GM12878 (cell line): ENCODE results near the gene CYP4V2. TPM values are rescaled to one million over a fixed set of nuclear protein-coding genes. Genes with fewer than 3 reads are reported as not detected.

Experiments used
- ATAC-seq: fragments of 200-7000 bp; cut with Tn5 transposase; 3 replicates; pipeline ENCODE4 v1.9.1; 2020; ENCODE audit warnings: mild to moderate bottlenecking, moderate library complexity
- BruUV-seq: library from RNA; stranded (reverse); fragments of 400-500 nt; replicated peaks from 2 replicates; lab custom pipeline; 2021; lab: Mats Ljungman, UMichigan
- CTCF ChIA-PET: fragments of 300-600 bp; sonication (Branson Sonifier 250); formaldehyde crosslinking; extraction: SDS; loops from one replicate; lab custom pipeline; 2021; ENCODE audit warnings: inconsistent platforms; lab: Yijun Ruan, JAX
- POLR2A ChIA-PET: fragments of 350-600 bp; formaldehyde crosslinking; extraction: SDS; loops from one replicate; lab custom pipeline; 2021; ENCODE audit warnings: inconsistent platforms; lab: Charles Lee
- RAD21 ChIA-PET: fragments of 300-600 bp; sonication (Branson Sonifier 250); formaldehyde crosslinking; loops from one replicate; lab custom pipeline; 2023; ENCODE audit warnings: antibody characterized with exemption; ENCODE audit not compliant: unreplicated experiment; lab: Charles Lee
- SMC1A ChIA-PET: fragments of 300-600 bp; sonication (Branson Sonifier 250); formaldehyde crosslinking; loops from one replicate; lab custom pipeline; 2023; ENCODE audit not compliant: unreplicated experiment, uncharacterized antibody; lab: Charles Lee
- DNase-seq: peaks from one replicate; pipeline ENCODE4 v3.0.0-alpha.2; 2011; ENCODE audit warnings: low read depth, low spot score
- FAIRE-seq: peaks from 3 replicates; lab custom pipeline; 2011; peaks lifted over from hg19 to GRCh38; lab: Jason Lieb, UNC
- H2AFZ ChIP-seq: 2 replicates; pipeline ENCODE4 v1.6.0; 2011; ENCODE audit warnings: low read depth, low read length, control low read depth; ENCODE audit not compliant: control insufficient read depth
- H3K27ac ChIP-seq: 2 replicates; pipeline ENCODE4 v1.5.1; 2011; ENCODE audit warnings: control low read depth; ENCODE audit not compliant: control insufficient read depth, insufficient read depth
- H3K27me3 ChIP-seq, 2 experiments: replicated peaks in 1 of 2; 2 replicates each; pipeline versions ENCODE4 v1.6.0 to v1.6.1; 2011; ENCODE audit warnings: low read length in 1 of 2; ENCODE audit not compliant: control insufficient read depth in 2 of 2, insufficient read depth in 2 of 2
- H3K36me3 ChIP-seq, 2 experiments: 2 replicates each; pipeline ENCODE4 v1.5.1; 2011; ENCODE audit warnings: low read length in 1 of 2; ENCODE audit not compliant: control insufficient read depth in 2 of 2, insufficient read depth in 2 of 2
- H3K4me1 ChIP-seq: 2 replicates; pipeline ENCODE4 v1.6.1; 2011; ENCODE audit warnings: mild to moderate bottlenecking, low read length, moderate library complexity, mixed read lengths; ENCODE audit not compliant: control insufficient read depth, insufficient read depth
- H3K4me2 ChIP-seq: 2 replicates; pipeline ENCODE4 v1.6.0; 2011; ENCODE audit warnings: control low read depth; ENCODE audit not compliant: control insufficient read depth, insufficient read depth
- H3K4me3 ChIP-seq: fragments of 200-600 bp; sonication (generic); 2 replicates; pipeline ENCODE4 v1.5.1; 2016
- H3K79me2 ChIP-seq: 2 replicates; pipeline ENCODE4 v1.6.0; 2011; ENCODE audit warnings: low read length; ENCODE audit not compliant: control insufficient read depth, insufficient read depth
- H3K9ac ChIP-seq: 2 replicates; pipeline ENCODE4 v1.8.0; 2011; ENCODE audit warnings: low read length, control low read depth, mixed read lengths; ENCODE audit not compliant: control insufficient read depth, insufficient read depth
- H3K9me3 ChIP-seq: replicated peaks from 3 replicates; pipeline ENCODE4 v1.5.1; 2011; ENCODE audit warnings: mild to moderate bottlenecking, low read length; ENCODE audit not compliant: control insufficient read depth, insufficient read depth
- H4K20me1 ChIP-seq: 2 replicates; pipeline ENCODE4 v1.6.0; 2011; ENCODE audit not compliant: control insufficient read depth, insufficient read depth
- BHLHE40 ChIP-seq, 2 experiments: fragments of 450-650 bp in 1 of 2; IDR thresholded peaks; 2 replicates each; pipeline ENCODE4 v1.6.1; 2011 to 2017; ENCODE audit warnings: low read depth in 2 of 2, borderline replicate concordance in 1 of 2, improper control_type of control experiment in 1 of 2, low read length in 1 of 2, mild to moderate bottlenecking in 1 of 2
- CBX3 ChIP-seq: fragments of 200-600 bp; sonication (generic); IDR thresholded peaks from 2 replicates; pipeline ENCODE4 v1.6.1; 2016; ENCODE audit warnings: low read depth, borderline replicate concordance
- CHD4 ChIP-seq: fragments of 200-600 bp; sonication (generic); IDR thresholded peaks from 2 replicates; pipeline ENCODE4 v1.6.1; 2016; ENCODE audit warnings: mild to moderate bottlenecking
- ELK1 ChIP-seq: IDR thresholded peaks from 2 replicates; pipeline ENCODE4 v1.6.1; 2012; ENCODE audit warnings: low read depth, low read length, improper control_type of control experiment
- ETV6 ChIP-seq, 2 experiments: fragments of 450-650 bp in 1 of 2; IDR thresholded peaks in 1 of 2; conservative IDR thresholded peaks in 1 of 2; 2 replicates each; pipeline ENCODE4 v1.6.1; 2014; ENCODE audit warnings: antibody characterized with exemption in 1 of 2, borderline replicate concordance in 1 of 2, low read depth in 1 of 2, mild to moderate bottlenecking in 1 of 2, moderate library complexity in 1 of 2
- JUNB ChIP-seq: IDR thresholded peaks from 2 replicates; pipeline ENCODE4 v1.6.1; 2016; ENCODE audit warnings: antibody characterized with exemption, mild to moderate bottlenecking
- KDM1A ChIP-seq: fragments of 200-600 bp; sonication (generic); IDR thresholded peaks from 2 replicates; pipeline ENCODE4 v1.6.1; 2016; ENCODE audit warnings: borderline replicate concordance
- MLLT1 ChIP-seq: fragments of 450-650 bp; IDR thresholded peaks from 2 replicates; pipeline ENCODE4 v1.6.1; 2016; ENCODE audit warnings: mild to moderate bottlenecking
- SMAD1 ChIP-seq: fragments of 450-650 bp; IDR thresholded peaks from 2 replicates; pipeline ENCODE4 v1.6.1; 2018; ENCODE audit warnings: mild to moderate bottlenecking, low read depth; ENCODE audit not compliant: partially characterized antibody
- SMC3 ChIP-seq: IDR thresholded peaks from 2 replicates; pipeline ENCODE4 v1.6.1; 2011; ENCODE audit warnings: low read length, improper control_type of control experiment, borderline replicate concordance
- YY1 ChIP-seq: IDR thresholded peaks from 2 replicates; pipeline ENCODE4 v1.6.1; 2011; ENCODE audit warnings: low read depth, mild to moderate bottlenecking, low read length
- ZBTB4 ChIP-seq: fragments of 450-650 bp; formaldehyde crosslinking; IDR thresholded peaks from 2 replicates; pipeline ENCODE4 v1.4.0; 2022; ENCODE audit warnings: mild to moderate bottlenecking, moderate library complexity
- WGBS: methylation state at CpG from one replicate; pipeline ENCODE4 v1.1.6; 2016; ENCODE audit warnings: low lambda C conversion rate; ENCODE audit not compliant: insufficient replicate concordance, insufficient coverage; ENCODE audit errors: missing lambda C conversion rate; 5-methylcytosine and 5-hydroxymethylcytosine counted together
- in situ Hi-C: fragments of 300-500 bp; cut with MboI; formaldehyde crosslinking; loops from 9 replicates; pipeline ENCODE4 v1.14.3; 2018; ENCODE audit warnings: mixed read lengths
- intact Hi-C: fragments of 100-400 bp; cut with micrococcal nuclease; formaldehyde crosslinking; loops from one replicate; pipeline ENCODE4 v1.14.2; 2022; ENCODE audit not compliant: unreplicated experiment
- polyA plus RNA-seq, 11 experiments: library from polyadenylated mRNA; depleted of rRNA in 4 of 11; unstranded in 6 of 11; stranded (reverse) in 5 of 11; fragments of >200 nt; fragmentation: Nextera tagmentation in 4 of 11; fragmentation: Illumina TruSeq in 1 of 11; extraction: Ambion mirVana in 4 of 11; extraction: Trizol in 1 of 11; gene quantifications; 1 replicate in 1 of 11; 2 replicates in 10 of 11; pipeline versions ENCODE4 v1.2.1 to v1.2.3, GENCODE V29; 2011 to 2016; ENCODE audit warnings: inconsistent platforms in 2 of 11, missing spikeins in 2 of 11, low read depth in 1 of 11
- total RNA-seq, 4 experiments: library from RNA; depleted of rRNA in 3 of 4; stranded (reverse); fragments of >200 nt in 3 of 4; fragmentation: Illumina TruSeq in 1 of 4; extraction: Trizol in 1 of 4; gene quantifications; 2 replicates each; pipeline versions ENCODE4 v1.2.1 to v1.2.3, GENCODE V29; 2013 to 2021

Gene CYP4V2
- total and polyA plus RNA-seq, 10 of the 15 experiments (the other 5 are each of a cell fraction or from before 2014, with no cell fraction given), result 1.2 to 8.2 (median 6.8) TPM

- no peak for TF ChIP-seq ZBTB4 (CRISPR knock-in tag)
- TF ChIP-seq JUNB, result no peak
Measured at GRCh38 chr4:186146458-186146857, 44.9 kb upstream of the CYP4V2 start (continued).

DNA sequence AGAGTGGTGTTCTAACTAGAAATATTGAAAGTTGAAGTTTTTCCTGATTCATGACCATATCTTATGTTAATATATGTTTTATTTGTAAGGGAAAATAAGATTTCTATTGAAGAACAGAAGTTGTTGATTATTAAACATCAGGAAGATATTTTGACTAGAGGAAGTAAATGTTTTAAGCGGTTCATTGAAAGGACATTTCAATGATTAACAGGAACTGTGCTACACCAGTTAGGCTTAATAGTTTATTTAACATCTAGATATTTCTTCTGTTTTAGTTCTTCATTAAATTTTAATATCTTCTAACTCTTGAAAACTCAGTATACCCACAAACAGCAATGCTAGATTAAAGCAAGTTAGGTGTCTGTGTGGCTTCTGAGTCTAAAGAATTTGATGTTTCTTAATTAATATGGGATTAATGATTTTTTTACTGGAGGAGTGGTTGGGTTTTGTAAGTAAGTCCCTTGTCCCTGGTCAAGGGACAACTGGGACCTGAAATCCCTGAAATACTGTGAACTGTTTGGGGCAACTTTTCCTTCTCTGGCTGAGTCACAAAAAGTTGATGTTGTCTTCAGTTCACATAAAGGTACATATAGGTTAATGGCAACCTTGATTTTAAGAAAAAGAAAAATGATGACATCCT is 42.9 kb upstream of the CYP4V2 start:
- Histone ChIP-seq H4K20me1 (no peaks in the 10 kb centered on the region), H3K27ac (no peak overlapping the region), H3K4me1 (no peaks in the 10 kb centered on the region), H2AFZ (no peak overlapping the region), H3K9me3 (no peaks in the 10 kb centered on the region), H3K36me3 (no peaks in the 10 kb centered on the region), H3K4me3 (no peak overlapping the region), H3K27me3 (peaks cover 12 to 13% of the 10 kb centered on the region in 2 experiments), H3K9ac (no peak overlapping the region), H3K4me2 (no peak overlapping the region), H3K79me2 (no peaks in the 10 kb centered on the region)
- DNase-seq, result no peak
- ChIA-PET POLR2A (no interaction called here), SMC1A (no interaction called here), RAD21 (no interaction called here), CTCF (no interaction called here)
- no peak for FAIRE-seq
- intact Hi-C loops (no loop called here), in situ Hi-C loops (no loop called here)
- ATAC-seq, result no peak
- no TSS peak for BruUV-seq
- no peak for TF ChIP-seq SMAD1
- TF ChIP-seq YY1, result no peak
- no peak for TF ChIP-seq MLLT1
- no peak for TF ChIP-seq CBX3
- no peak for TF ChIP-seq KDM1A
- TF ChIP-seq CHD4, result no peak
- TF ChIP-seq ELK1, result no peak
- TF ChIP-seq BHLHE40 (IDR thresholded peaks at IDR 0.05; ENCODE audit: borderline replicate concordance in 1 of 2, low read depth in 2 of 2, low read length in 1 of 2), result no peak
- no peak for TF ChIP-seq ETV6 (conservative IDR thresholded peaks at IDR 0.05 in 1 of 2, IDR thresholded peaks at IDR 0.05 in 1 of 2; ENCODE audit: borderline replicate concordance in 1 of 2, low read depth in 1 of 2)
- TF ChIP-seq SMC3, result no peak
- WGBS, result 95% methylated on average over 1 of the region's 1 CpG
